HEK293 (cell line): ENCODE data around the gene RNF19B.
"Not testable (repeated sequence)": the region's sequence is repeated elsewhere in the genome, so short reads cannot be mapped to it uniquely, and the experiment has no call there.

ENCODE experiments used
- CTCF ChIA-PET: fragments of 350-600 bp; formaldehyde crosslinking; extraction: SDS; loops from one replicate; lab custom pipeline; 2021; ENCODE audit warnings: antibody characterized with exemption; lab: Yijun Ruan, JAX
- POLR2A ChIA-PET: fragments of 300-600 bp; formaldehyde crosslinking; extraction: SDS; loops from one replicate; lab custom pipeline; 2020; ENCODE audit warnings: antibody characterized with exemption, inconsistent platforms; lab: Yijun Ruan, JAX
- H3K27ac ChIP-seq: fragments of 200-500 bp; sonication (Bioruptor generic); 2 replicates; pipeline ENCODE4 v1.5.1; 2014; ENCODE audit warnings: low read depth, low read length, control low read depth, inconsistent platforms; ENCODE audit errors: extremely low read depth
- H3K36me3 ChIP-seq, 2 experiments: fragments of 200-500 bp in 1 of 2; sonication (Bioruptor generic) in 1 of 2; 1 replicate in 1 of 2; 2 replicates in 1 of 2; pipeline ENCODE4 v1.5.1; 2014 to 2017; ENCODE audit warnings: inconsistent platforms in 2 of 2, low read length in 2 of 2; ENCODE audit not compliant: control insufficient read depth in 2 of 2, insufficient read depth in 1 of 2
- H3K4me1 ChIP-seq: fragments of 200-500 bp; sonication (Bioruptor generic); 2 replicates; pipeline ENCODE4 v1.5.1; 2014; ENCODE audit warnings: mild to moderate bottlenecking, low read length, inconsistent platforms; ENCODE audit not compliant: control insufficient read depth, insufficient read depth
- H3K4me3 ChIP-seq: 2 replicates; pipeline ENCODE4 v1.5.1; 2011; ENCODE audit warnings: low read depth, mild to moderate bottlenecking, control low read depth, low read length, moderate library complexity
- H3K9me3 ChIP-seq: fragments of 200-500 bp; sonication (Bioruptor generic); 2 replicates; pipeline ENCODE4 v1.5.1; 2014; ENCODE audit warnings: low read depth, low read length, inconsistent platforms; ENCODE audit not compliant: control insufficient read depth, insufficient read depth
- EGR2 ChIP-seq: fragments of 450-650 bp; formaldehyde crosslinking; IDR thresholded peaks from 2 replicates; pipeline ENCODE4 v1.5.1; 2016; ENCODE audit warnings: low read depth, missing biosample characterization, missing genetic modification characterization
- SCRT2 ChIP-seq: fragments of 450-650 bp; formaldehyde crosslinking; IDR thresholded peaks from 2 replicates; pipeline ENCODE4 v1.5.1; 2016; ENCODE audit warnings: missing biosample characterization, missing genetic modification characterization
- ZBTB20 ChIP-seq: fragments of 450-650 bp; formaldehyde crosslinking; IDR thresholded peaks from 2 replicates; pipeline ENCODE4 v1.5.1; 2016; ENCODE audit warnings: missing biosample characterization, missing genetic modification characterization
- ZFP37 ChIP-seq: fragments of 450-650 bp; formaldehyde crosslinking; IDR thresholded peaks from 2 replicates; pipeline ENCODE4 v1.5.1; 2016; ENCODE audit warnings: missing biosample characterization, missing genetic modification characterization
- ZIC2 ChIP-seq: fragments of 450-650 bp; formaldehyde crosslinking; IDR thresholded peaks from 2 replicates; pipeline ENCODE4 v1.5.1; 2016; ENCODE audit warnings: missing biosample characterization, missing genetic modification characterization
- ZNF132 ChIP-seq: fragments of 450-650 bp; formaldehyde crosslinking; IDR thresholded peaks from 2 replicates; pipeline ENCODE4 v1.5.1; 2017; ENCODE audit warnings: missing biosample characterization, missing genetic modification characterization, borderline replicate concordance
- ZNF140 ChIP-seq: fragments of 450-650 bp; formaldehyde crosslinking; IDR thresholded peaks from 2 replicates; pipeline ENCODE4 v1.5.1; 2016; ENCODE audit warnings: missing biosample characterization, missing genetic modification characterization
- ZNF155 ChIP-seq: fragments of 450-650 bp; formaldehyde crosslinking; IDR thresholded peaks from 2 replicates; pipeline ENCODE4 v1.5.1; 2016; ENCODE audit warnings: missing biosample characterization, missing genetic modification characterization
- ZNF157 ChIP-seq: fragments of 450-650 bp; formaldehyde crosslinking; IDR thresholded peaks from 2 replicates; pipeline ENCODE4 v1.5.1; 2016; ENCODE audit warnings: missing biosample characterization, missing genetic modification characterization
- ZNF169 ChIP-seq: fragments of 450-650 bp; formaldehyde crosslinking; IDR thresholded peaks from 2 replicates; pipeline ENCODE4 v1.5.1; 2016; ENCODE audit warnings: missing biosample characterization, missing genetic modification characterization
- ZNF175 ChIP-seq: fragments of 450-650 bp; formaldehyde crosslinking; IDR thresholded peaks from 2 replicates; pipeline ENCODE4 v1.5.1; 2016; ENCODE audit warnings: missing biosample characterization, missing genetic modification characterization
- ZNF184 ChIP-seq: fragments of 450-650 bp; IDR thresholded peaks from 2 replicates; pipeline ENCODE4 v1.5.1; 2018; ENCODE audit warnings: missing biosample characterization, mild to moderate bottlenecking, missing genetic modification characterization
- ZNF202 ChIP-seq: fragments of 450-650 bp; formaldehyde crosslinking; IDR thresholded peaks from 2 replicates; pipeline ENCODE4 v1.5.1; 2016; ENCODE audit warnings: missing biosample characterization, missing genetic modification characterization, borderline replicate concordance
- ZNF223 ChIP-seq: fragments of 450-650 bp; formaldehyde crosslinking; IDR thresholded peaks from 2 replicates; pipeline ENCODE4 v1.5.1; 2016; ENCODE audit warnings: missing biosample characterization, missing genetic modification characterization
- ZNF239 ChIP-seq: fragments of 450-650 bp; formaldehyde crosslinking; IDR thresholded peaks from 2 replicates; pipeline ENCODE4 v1.5.1; 2016; ENCODE audit warnings: missing biosample characterization, missing genetic modification characterization
- ZNF266 ChIP-seq: fragments of 450-650 bp; formaldehyde crosslinking; IDR thresholded peaks from 2 replicates; pipeline ENCODE4 v1.5.1; 2016; ENCODE audit warnings: missing biosample characterization, missing genetic modification characterization, low read depth
- ZNF366 ChIP-seq: fragments of 450-650 bp; formaldehyde crosslinking; conservative IDR thresholded peaks from 2 replicates; pipeline ENCODE4 v1.5.1; 2016; ENCODE audit warnings: missing biosample characterization, missing genetic modification characterization
- ZNF37A ChIP-seq: fragments of 450-650 bp; IDR thresholded peaks from 2 replicates; pipeline ENCODE4 v1.5.1; 2018; ENCODE audit warnings: missing biosample characterization, missing genetic modification characterization
- ZNF530 ChIP-seq: fragments of 450-650 bp; formaldehyde crosslinking; IDR thresholded peaks from 2 replicates; pipeline ENCODE4 v1.5.1; 2016; ENCODE audit warnings: low read depth, missing biosample characterization, missing genetic modification characterization
- ZNF571 ChIP-seq: fragments of 450-650 bp; formaldehyde crosslinking; IDR thresholded peaks from 2 replicates; pipeline ENCODE4 v1.5.0; 2017; ENCODE audit warnings: missing biosample characterization, missing genetic modification characterization
- ZNF621 ChIP-seq: fragments of 450-650 bp; formaldehyde crosslinking; IDR thresholded peaks from 2 replicates; pipeline ENCODE4 v1.5.1; 2017; ENCODE audit warnings: missing biosample characterization, missing genetic modification characterization
- ZNF626 ChIP-seq: fragments of 450-650 bp; sonication (Bioruptor Pico); formaldehyde crosslinking; IDR thresholded peaks from 2 replicates; pipeline ENCODE4 v1.5.1; 2018; ENCODE audit warnings: missing biosample characterization, missing genetic modification characterization, inconsistent platforms
- ZSCAN16 ChIP-seq: fragments of 450-650 bp; formaldehyde crosslinking; IDR thresholded peaks from 2 replicates; pipeline ENCODE4 v1.5.1; 2016; ENCODE audit warnings: missing biosample characterization, missing genetic modification characterization
- ZSCAN23 ChIP-seq: fragments of 450-650 bp; formaldehyde crosslinking; IDR thresholded peaks from 2 replicates; pipeline ENCODE4 v1.5.1; 2016; ENCODE audit warnings: missing biosample characterization, missing genetic modification characterization
- TF ChIP-seq, protein P1 (sequence below): fragments of 450-650 bp; formaldehyde crosslinking; IDR thresholded peaks from 2 replicates; pipeline ENCODE4 v1.5.1; 2017; ENCODE audit warnings: missing biosample characterization, missing genetic modification characterization
- TF ChIP-seq, protein P2 (sequence below): fragments of 450-650 bp; formaldehyde crosslinking; IDR thresholded peaks from 2 replicates; pipeline ENCODE4 v1.5.1; 2016; ENCODE audit warnings: missing biosample characterization, missing genetic modification characterization
- TF ChIP-seq, protein P3 (sequence below): fragments of 450-650 bp; formaldehyde crosslinking; IDR thresholded peaks from 2 replicates; pipeline ENCODE4 v1.5.0; 2017; ENCODE audit warnings: missing biosample characterization, missing genetic modification characterization, borderline replicate concordance

Gene RNF19B

DNA sequence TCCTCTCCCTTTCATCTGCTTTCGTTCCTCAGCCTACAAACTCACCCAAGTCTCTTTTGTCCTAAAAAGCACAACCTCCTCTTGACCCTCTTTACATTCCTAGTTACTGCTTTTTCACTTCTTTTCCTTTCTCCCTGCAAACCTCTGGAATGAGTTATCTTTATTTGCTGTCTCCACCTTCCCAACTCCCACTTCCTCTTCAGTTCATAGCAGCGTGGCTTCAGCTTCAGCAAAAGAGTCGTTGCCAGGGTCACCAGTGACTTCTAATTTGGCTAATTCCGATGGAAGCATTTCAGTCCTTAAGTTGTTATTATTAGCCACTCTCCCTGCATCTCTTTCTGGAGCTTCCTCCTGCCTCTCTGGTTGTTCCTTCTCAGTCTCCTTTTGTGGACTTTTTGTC is 57.2 kb downstream of the RNF19B start (continued):
- no peak for TF ChIP-seq ZNF223
- no peak for TF ChIP-seq ZNF37A
- TF ChIP-seq, protein P1, sequence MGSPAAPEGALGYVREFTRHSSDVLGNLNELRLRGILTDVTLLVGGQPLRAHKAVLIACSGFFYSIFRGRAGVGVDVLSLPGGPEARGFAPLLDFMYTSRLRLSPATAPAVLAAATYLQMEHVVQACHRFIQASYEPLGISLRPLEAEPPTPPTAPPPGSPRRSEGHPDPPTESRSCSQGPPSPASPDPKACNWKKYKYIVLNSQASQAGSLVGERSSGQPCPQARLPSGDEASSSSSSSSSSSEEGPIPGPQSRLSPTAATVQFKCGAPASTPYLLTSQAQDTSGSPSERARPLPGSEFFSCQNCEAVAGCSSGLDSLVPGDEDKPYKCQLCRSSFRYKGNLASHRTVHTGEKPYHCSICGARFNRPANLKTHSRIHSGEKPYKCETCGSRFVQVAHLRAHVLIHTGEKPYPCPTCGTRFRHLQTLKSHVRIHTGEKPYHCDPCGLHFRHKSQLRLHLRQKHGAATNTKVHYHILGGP (tag by site-specific recombination), result no peak

DNA sequence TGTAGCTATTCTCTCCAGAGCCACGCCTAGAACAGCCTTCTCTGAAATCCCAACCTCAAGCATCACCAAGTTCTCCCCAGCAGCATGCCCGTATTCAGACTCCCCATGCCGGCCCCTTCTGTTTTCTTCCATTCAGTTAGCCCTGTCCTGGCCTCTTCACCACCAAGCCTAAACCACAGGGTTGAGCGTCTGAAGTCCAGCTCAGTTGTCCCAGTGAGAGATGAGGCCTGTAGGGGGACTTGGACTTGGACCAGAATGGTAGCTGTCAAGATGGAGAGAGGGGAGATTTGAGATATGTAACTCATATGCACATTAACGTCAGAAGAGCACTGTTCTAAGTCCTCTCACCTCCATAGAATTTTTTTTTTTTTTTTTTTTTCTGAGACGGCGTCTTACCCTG is 58.0 kb downstream of the RNF19B start:
- POLR2A ChIA-PET, result interaction anchor here (0.6 kb wide), 1 partner anchor 10 kb away, joined by 3 read pairs; no protein-coding TSS in a partner anchor
- no peaks in the 10 kb centered on the region for H3K36me3 ChIP-seq
- no peak overlapping the region for H3K27ac ChIP-seq
- TF ChIP-seq ZNF239 (tag by site-specific recombination) (no peak), ZBTB20 (tag by site-specific recombination) (no peak), EGR2 (no peak), ZNF184 (tag by site-specific recombination) (no peak), ZNF621 (tag by site-specific recombination) (no peak), ZSCAN16 (no peak), ZNF266 (no peak), ZNF132 (tag by site-specific recombination) (no peak), ZIC2 (tag by site-specific recombination) (no peak), ZNF140 (tag by site-specific recombination) (no peak), ZNF571 (no peak), SCRT2 (tag by site-specific recombination) (no peak), ZNF155 (no peak), ZNF157 (tag by site-specific recombination) (no peak)
- TF ChIP-seq, protein P2, sequence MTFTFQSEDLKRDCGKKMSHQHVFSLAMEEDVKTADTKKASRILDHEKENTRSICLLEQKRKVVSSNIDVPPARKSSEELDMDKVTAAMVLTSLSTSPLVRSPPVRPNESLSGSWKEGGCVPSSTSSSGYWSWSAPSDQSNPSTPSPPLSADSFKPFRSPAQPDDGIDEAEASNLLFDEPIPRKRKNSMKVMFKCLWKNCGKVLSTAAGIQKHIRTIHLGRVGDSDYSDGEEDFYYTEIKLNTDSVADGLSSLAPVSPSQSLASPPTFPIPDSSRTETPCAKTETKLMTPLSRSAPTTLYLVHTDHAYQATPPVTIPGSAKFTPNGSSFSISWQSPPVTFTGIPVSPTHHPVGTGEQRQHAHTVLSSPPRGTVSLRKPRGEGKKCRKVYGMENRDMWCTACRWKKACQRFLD (tag by site-specific recombination), result no peak
- no peaks in the 10 kb centered on the region for H3K9me3 ChIP-seq
- H3K4me3 ChIP-seq, result no peak overlapping the region
- CTCF ChIA-PET, result interaction anchor here (1.1 to 1.5 kb wide), 3 partner anchors 27 to 31 kb away, joined by 3 to 5 read pairs (median 3); no protein-coding TSS in a partner anchor
- no peaks in the 10 kb centered on the region for H3K4me1 ChIP-seq

DNA sequence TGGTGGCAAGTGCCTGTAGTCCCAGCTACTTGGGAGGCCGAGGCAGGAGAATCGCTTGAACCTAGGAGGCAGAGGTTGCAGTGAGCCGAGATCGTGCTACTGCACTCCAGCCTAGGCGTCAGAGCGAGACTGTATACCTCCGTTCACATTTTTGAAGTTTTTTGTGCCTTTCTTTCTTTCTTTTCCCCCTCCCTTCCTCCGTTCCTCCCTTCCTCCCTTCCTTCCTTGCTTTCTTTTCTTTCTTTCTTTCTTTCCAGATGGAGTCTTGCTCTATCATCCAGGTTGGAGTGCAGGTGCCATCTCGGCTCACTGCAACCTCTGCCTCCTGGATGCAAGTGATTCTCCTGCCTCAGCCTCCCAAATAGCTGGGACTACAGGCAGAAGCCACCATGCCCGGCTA is 59.0 kb downstream of the RNF19B start:
- H3K36me3 ChIP-seq, H3K27ac ChIP-seq, H3K4me3 ChIP-seq, H3K4me1 ChIP-seq, H3K9me3 ChIP-seq, POLR2A ChIA-PET: not testable (repeated sequence)
- peak; percentile 67 for TF ChIP-seq ZNF366 (tag by site-specific recombination)
- CTCF ChIA-PET, result interaction anchor here (0.6 to 1.8 kb wide), 2 partner anchors 12 to 148 kb away, joined by 3 to 6 read pairs; no protein-coding TSS in a partner anchor

DNA sequence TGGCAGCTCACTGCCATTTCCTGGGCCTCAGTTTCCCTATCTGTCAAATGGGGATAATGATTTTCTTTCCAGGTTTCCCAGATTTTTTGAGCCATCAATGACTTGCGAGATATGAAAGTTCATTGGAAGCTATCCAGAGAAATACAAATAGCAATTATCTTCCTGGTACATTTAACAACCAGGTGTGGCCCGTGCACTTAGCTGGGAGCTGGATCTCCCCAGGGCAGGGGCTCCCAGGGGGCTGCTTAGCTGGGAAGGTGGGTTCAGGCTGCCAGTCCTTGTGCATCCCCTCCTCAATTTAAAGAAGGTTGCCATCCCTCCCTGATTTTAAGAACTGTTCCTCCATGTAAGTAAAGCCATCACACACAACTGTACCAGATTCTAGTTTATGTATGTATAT is 59.8 kb downstream of the RNF19B start:
- no peak overlapping the region for H3K4me3 ChIP-seq
- no peak overlapping the region for H3K27ac ChIP-seq
- TF ChIP-seq, protein P3, sequence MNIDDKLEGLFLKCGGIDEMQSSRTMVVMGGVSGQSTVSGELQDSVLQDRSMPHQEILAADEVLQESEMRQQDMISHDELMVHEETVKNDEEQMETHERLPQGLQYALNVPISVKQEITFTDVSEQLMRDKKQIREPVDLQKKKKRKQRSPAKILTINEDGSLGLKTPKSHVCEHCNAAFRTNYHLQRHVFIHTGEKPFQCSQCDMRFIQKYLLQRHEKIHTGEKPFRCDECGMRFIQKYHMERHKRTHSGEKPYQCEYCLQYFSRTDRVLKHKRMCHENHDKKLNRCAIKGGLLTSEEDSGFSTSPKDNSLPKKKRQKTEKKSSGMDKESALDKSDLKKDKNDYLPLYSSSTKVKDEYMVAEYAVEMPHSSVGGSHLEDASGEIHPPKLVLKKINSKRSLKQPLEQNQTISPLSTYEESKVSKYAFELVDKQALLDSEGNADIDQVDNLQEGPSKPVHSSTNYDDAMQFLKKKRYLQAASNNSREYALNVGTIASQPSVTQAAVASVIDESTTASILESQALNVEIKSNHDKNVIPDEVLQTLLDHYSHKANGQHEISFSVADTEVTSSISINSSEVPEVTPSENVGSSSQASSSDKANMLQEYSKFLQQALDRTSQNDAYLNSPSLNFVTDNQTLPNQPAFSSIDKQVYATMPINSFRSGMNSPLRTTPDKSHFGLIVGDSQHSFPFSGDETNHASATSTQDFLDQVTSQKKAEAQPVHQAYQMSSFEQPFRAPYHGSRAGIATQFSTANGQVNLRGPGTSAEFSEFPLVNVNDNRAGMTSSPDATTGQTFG (tag by site-specific recombination), result no peak
- no peak for TF ChIP-seq ZNF202 (tag by site-specific recombination)
- no peak for TF ChIP-seq ZNF530 (tag by site-specific recombination)
- TF ChIP-seq ZSCAN23, result no peak
- TF ChIP-seq, protein P2 (tag by site-specific recombination), result no peak
- no peak for TF ChIP-seq ZFP37 (tag by site-specific recombination)
- TF ChIP-seq ZNF626 (tag by site-specific recombination), result no peak
- TF ChIP-seq ZNF175 (tag by site-specific recombination), result no peak
- TF ChIP-seq ZNF169 (tag by site-specific recombination), result no peak
- no peaks in the 10 kb centered on the region for H3K9me3 ChIP-seq
- H3K4me1 ChIP-seq, result no peaks in the 10 kb centered on the region
- no peaks in the 10 kb centered on the region for H3K36me3 ChIP-seq
- CTCF ChIA-PET, result interaction anchor here (0.6 to 1.8 kb wide), 4 partner anchors 12 to 149 kb away, joined by 3 to 6 read pairs (median 4); partner anchors contain the start of gene HPCA
- POLR2A ChIA-PET, result no interaction called here
